ENCODE measurements around the gene SLC30A7. TPM values are rescaled to one million over a fixed set of nuclear protein-coding genes. Genes with fewer than 3 reads are reported as not detected.

The SLC30A7 gene
- total RNA-seq, 1 experiment from 2014 or later, result 35.2 TPM

DNA sequence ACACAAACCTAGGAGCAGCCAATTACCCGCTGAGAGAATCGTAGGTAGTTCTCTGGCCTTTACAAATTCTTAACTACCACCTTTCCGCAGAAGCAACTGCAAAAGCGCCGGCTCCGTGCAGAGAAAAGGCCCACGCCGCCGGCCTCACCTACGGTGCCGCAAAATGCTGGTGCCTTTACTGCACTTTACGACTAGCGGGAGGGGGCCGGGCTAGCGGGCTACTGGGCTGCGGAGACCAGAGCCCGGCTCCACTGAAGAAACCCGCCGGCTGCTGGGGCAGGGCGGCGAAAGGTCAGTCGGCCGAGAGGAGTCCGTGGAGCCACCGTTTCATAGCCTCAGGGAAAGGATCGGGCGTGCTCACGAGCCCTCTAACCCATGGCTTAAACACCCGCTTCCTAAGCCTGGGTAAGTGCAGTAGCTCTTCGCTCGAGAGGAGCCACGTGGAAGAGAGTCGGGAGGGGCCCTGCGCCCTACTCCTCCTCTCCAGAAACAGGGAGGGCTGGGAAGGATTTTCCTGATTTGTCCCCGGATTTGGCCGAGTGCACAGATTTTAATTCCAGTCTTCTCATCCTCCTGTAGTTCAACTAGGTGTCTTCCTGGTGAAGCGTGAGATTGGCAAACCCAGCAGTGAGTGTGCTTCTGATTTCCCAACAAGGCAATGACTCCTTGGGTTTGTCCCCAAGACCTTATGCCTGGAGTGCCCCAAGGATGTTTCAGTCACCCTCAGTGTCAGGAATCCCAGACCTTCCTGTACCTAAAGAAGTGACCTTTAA is 130.0 kb downstream of the SLC30A7 start, which contains the start of gene DPH5:
DPH5 (minus strand) TSS at position 128 of the 773 bp plus-strand sequence. CDS start 341 bp downstream, outside the sequence.
- DNase-seq (ENCODE audit: low read depth), result peak; percentile 90

DNA sequence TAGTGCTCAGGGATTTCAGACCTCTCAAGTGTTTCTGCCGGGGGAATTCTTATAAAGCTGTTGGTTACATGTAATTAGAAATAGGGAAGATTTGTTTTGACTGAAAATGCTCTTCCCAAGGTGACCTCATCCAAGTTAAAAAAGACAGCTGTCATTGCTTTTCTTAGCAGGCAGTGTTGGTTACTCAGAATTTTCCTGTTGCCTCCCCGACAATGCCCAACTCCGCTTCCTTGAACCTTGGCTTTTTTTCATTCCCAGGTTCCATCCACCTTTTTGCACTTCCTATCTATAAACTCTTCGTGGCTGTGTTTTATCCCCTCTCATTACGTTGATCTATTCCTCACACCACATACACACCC is 130.5 kb downstream of the SLC30A7 start:
- peak; percentile 40 for DNase-seq (ENCODE audit: low read depth)

DNA sequence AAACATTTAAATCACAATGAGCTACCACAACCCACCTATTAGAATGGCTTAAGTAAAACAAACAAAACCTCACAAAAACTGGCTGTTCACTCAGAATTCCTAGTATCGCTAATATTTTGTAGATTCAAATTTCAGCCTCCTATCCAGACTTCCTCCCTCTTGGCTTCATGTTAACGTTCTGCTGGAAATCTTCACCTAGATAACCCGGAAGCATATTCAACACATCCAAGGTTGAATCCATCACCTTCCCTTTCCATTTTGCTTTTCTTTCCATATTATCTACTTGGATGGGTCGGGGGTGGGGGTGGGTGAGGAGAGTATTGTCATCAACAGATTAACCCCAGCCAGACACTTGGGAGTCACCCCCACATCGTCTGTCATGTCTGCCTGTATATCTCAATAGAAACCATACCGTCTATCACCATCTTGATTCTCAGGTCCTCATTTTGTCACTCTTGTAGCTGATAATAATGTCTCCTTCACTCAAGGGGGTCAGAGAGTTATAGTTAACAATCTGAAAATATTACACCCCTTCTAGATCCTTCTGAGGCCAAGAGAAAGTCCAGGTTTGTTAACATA is 131.4 kb downstream of the SLC30A7 start:
- no peak for DNase-seq (ENCODE audit: low read depth)

DNA sequence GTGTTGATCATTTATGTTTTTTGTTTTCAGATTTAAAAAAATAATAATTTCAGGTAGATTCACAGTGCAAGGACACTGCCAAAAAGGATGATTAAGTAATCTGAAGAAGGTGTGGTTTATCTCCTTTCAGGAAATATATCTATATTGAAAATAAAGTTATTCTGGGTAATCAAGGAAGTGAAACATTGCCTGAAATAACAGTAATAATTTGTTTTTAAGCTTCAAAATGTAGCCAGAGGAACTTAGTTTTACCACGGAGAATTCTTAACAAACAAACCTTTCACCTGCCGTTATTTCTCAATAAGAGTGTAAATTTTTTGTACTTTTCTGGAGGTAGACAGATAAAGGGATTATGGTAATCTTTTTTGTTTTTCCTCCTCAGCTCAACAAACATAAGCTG is 132.6 kb downstream of the SLC30A7 start:
- DNase-seq (ENCODE audit: low read depth), result no peak

DNA sequence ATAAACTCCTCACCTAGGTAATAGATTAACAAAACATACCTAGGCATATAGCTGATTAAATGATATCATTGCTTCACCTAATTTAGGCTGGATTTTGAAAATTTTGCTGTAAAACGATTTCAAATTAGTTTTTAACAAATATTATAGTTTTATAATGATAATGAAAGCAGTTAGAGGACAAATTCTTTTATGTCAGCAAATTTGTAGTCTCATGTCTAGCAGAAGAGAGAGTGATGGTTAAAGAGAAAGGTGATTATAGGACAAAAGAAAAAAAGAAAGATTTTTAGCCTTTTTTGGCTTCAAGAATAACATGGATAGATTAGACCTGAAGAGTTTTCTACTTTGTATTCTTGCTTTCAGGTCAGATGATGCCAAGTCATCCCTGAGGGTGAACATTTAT is 133.3 kb downstream of the SLC30A7 start:
- no peak for DNase-seq (ENCODE audit: low read depth)

DNA sequence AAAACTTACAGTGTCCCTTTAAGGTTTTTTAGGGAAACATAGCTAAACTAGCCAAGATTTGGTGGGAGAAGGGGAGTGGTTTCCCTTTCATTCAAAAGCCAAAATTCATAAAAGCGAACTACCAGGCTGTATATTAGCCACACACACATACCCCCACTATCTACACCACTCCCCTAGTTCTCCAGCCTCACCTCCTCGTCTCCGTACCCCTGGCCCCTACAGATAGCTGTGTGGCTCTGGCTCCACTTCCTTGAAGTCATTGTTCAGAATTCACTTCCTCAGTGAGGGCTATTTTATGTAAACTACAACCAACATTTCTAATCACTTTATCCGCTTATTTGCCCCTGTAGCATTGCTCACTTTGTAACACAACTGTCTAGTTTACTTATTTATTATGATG is 135.0 kb downstream of the SLC30A7 start:
- no peak for DNase-seq (ENCODE audit: low read depth)

Other genes starting within 250 kb of the SLC30A7 start
- gene VCAM1, start 176.3 kb upstream of the SLC30A7 start, total RNA-seq (2014; rRNA removed), result 0.51 and 0.63 TPM in 2 replicates
- gene EXTL2, start 1.2 kb upstream of the SLC30A7 start, total RNA-seq (2014; rRNA removed), result 35.0 and 37.5 TPM in 2 replicates
- gene DPH5, start 129.7 kb downstream of the SLC30A7 start, total RNA-seq (2014; rRNA removed), result 38.9 and 41.2 TPM in 2 replicates